MM.1S (cell line): ENCODE measurements around the gene SGSH.

Experiments used
- DNase-seq: peaks from one replicate; pipeline ENCODE4 v3.0.0-alpha.2; 2015
- H2AFZ ChIP-seq: fragments of 300-600 bp; sonication (generic); 2 replicates; pipeline ENCODE4 v1.6.0; 2016; ENCODE audit warnings: antibody characterized with exemption, low read length
- H3F3A ChIP-seq: fragments of 300-600 bp; sonication (generic); 2 replicates; pipeline ENCODE4 v1.6.1; 2016; ENCODE audit warnings: mild to moderate bottlenecking, antibody characterized with exemption, low read length, moderate library complexity, mixed read lengths; ENCODE audit not compliant: insufficient read depth
- H3K27ac ChIP-seq: fragments of 300-600 bp; sonication (generic); 2 replicates; pipeline ENCODE4 v1.5.1; 2016; ENCODE audit warnings: mild to moderate bottlenecking, low read length
- H3K27me3 ChIP-seq: fragments of 300-600 bp; sonication (generic); replicated peaks from 2 replicates; pipeline ENCODE4 v1.6.0; 2016; ENCODE audit warnings: low read length; ENCODE audit not compliant: insufficient read depth
- H3K36me3 ChIP-seq: fragments of 300-600 bp; sonication (generic); replicated peaks from 2 replicates; pipeline ENCODE4 v1.6.1; 2016; ENCODE audit warnings: mild to moderate bottlenecking, low read length, mixed read lengths; ENCODE audit not compliant: insufficient read depth
- H3K4me1 ChIP-seq: fragments of 300-600 bp; sonication (generic); 2 replicates; pipeline ENCODE4 v1.6.1; 2016; ENCODE audit warnings: low read length, mixed read lengths
- H3K4me2 ChIP-seq: fragments of 300-600 bp; sonication (generic); 2 replicates; pipeline ENCODE4 v1.6.0; 2016; ENCODE audit warnings: low read depth, low read length
- H3K4me3 ChIP-seq: fragments of 300-600 bp; sonication (generic); 2 replicates; pipeline ENCODE4 v1.5.1; 2016; ENCODE audit warnings: low read length, mixed read lengths
- H3K79me2 ChIP-seq: fragments of 300-600 bp; sonication (generic); 2 replicates; pipeline ENCODE4 v1.6.1; 2016; ENCODE audit warnings: mixed run types, low read length, mixed read lengths
- H3K9ac ChIP-seq: fragments of 300-600 bp; sonication (generic); 2 replicates; pipeline ENCODE4 v1.6.1; 2016; ENCODE audit warnings: low read length, mixed read lengths
- H3K9me2 ChIP-seq: fragments of 300-600 bp; sonication (generic); replicated peaks from 2 replicates; pipeline ENCODE4 v1.6.1; 2016; ENCODE audit warnings: mild to moderate bottlenecking, low read length, mixed read lengths; ENCODE audit not compliant: insufficient read depth
- H3K9me3 ChIP-seq: fragments of 300-600 bp; sonication (generic); replicated peaks from 2 replicates; pipeline ENCODE4 v1.6.1; 2016; ENCODE audit warnings: mild to moderate bottlenecking, low read length, mixed read lengths; ENCODE audit not compliant: insufficient read depth
- H4K20me1 ChIP-seq: fragments of 300-600 bp; sonication (generic); 2 replicates; pipeline ENCODE4 v1.6.1; 2016; ENCODE audit warnings: mild to moderate bottlenecking, low read length, moderate library complexity, mixed read lengths; ENCODE audit not compliant: insufficient read depth
- EZH2 ChIP-seq: fragments of 300-600 bp; sonication (generic); optimal IDR thresholded peaks from 2 replicates; pipeline ENCODE3; 2017; ENCODE audit warnings: low read depth, mild to moderate bottlenecking, antibody characterized with exemption, low read length, mixed read lengths
- EZH2phosphoT487 ChIP-seq: fragments of 300-600 bp; sonication (generic); IDR thresholded peaks from 2 replicates; pipeline ENCODE4 v1.6.1; 2018; ENCODE audit warnings: antibody characterized with exemption, low read length
- TF ChIP-seq, protein P1 (sequence below): fragments of 300-600 bp; sonication (generic); IDR thresholded peaks from 2 replicates; pipeline ENCODE4 v1.5.1; 2016; ENCODE audit warnings: antibody characterized with exemption, low read length, mixed read lengths

SGSH gene

DNA sequence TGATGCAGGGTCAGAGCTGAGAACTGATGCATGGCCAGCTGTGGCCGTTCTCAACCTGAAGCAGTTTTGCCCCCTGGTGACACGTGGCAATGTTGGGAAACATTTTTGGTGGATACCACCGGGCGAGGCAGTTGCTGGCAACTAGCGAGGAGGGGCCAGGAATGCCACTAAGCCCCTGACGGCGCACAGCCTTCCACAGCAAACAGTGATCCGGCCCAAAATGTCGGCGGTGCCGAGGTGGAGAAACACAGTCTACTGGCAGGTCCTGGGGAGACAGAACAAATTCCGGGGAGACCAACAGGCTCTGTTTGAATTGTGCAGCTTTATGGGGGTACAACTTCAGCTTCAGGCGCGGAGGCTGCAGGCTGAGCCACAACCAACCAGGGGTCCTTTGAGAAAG lies 8.3 kb upstream of the SGSH start:
- no peaks in the 10 kb centered on the region for H3K79me2 ChIP-seq

GRCh38 chr17:80227666-80228065 lies 7.5 kb upstream of the SGSH start:
- no peak overlapping the region for H3K9ac ChIP-seq
- H3K79me2 ChIP-seq = no peaks in the 10 kb centered on the region
- H3K36me3 ChIP-seq = no peaks in the 10 kb centered on the region
- H3K4me2 ChIP-seq = no peak overlapping the region
- H4K20me1 ChIP-seq = no peaks in the 10 kb centered on the region
- H3K9me2 ChIP-seq = no peaks in the 10 kb centered on the region
- DNase-seq = no peak
- H2AFZ ChIP-seq = no peak overlapping the region
- H3K4me3 ChIP-seq = no peak overlapping the region
- no peaks in the 10 kb centered on the region for H3K4me1 ChIP-seq
- no peak overlapping the region for H3K27ac ChIP-seq
- H3F3A ChIP-seq = no peaks in the 10 kb centered on the region
- TF ChIP-seq EZH2phosphoT487 = no peak
- TF ChIP-seq EZH2 = no peak
- TF ChIP-seq, protein P1, sequence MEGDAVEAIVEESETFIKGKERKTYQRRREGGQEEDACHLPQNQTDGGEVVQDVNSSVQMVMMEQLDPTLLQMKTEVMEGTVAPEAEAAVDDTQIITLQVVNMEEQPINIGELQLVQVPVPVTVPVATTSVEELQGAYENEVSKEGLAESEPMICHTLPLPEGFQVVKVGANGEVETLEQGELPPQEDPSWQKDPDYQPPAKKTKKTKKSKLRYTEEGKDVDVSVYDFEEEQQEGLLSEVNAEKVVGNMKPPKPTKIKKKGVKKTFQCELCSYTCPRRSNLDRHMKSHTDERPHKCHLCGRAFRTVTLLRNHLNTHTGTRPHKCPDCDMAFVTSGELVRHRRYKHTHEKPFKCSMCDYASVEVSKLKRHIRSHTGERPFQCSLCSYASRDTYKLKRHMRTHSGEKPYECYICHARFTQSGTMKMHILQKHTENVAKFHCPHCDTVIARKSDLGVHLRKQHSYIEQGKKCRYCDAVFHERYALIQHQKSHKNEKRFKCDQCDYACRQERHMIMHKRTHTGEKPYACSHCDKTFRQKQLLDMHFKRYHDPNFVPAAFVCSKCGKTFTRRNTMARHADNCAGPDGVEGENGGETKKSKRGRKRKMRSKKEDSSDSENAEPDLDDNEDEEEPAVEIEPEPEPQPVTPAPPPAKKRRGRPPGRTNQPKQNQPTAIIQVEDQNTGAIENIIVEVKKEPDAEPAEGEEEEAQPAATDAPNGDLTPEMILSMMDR = no peak
- no peaks in the 10 kb centered on the region for H3K9me3 ChIP-seq
- no peaks in the 10 kb centered on the region for H3K27me3 ChIP-seq

More for the DNA sequence above, 8.3 kb upstream of the SGSH start:
- DNase-seq = no peak
- no peaks in the 10 kb centered on the region for H4K20me1 ChIP-seq
- no peak overlapping the region for H3K4me3 ChIP-seq
- no peaks in the 10 kb centered on the region for H3K27me3 ChIP-seq
- H3K36me3 ChIP-seq = no peaks in the 10 kb centered on the region
- no peak overlapping the region for H3K4me2 ChIP-seq
- no peaks in the 10 kb centered on the region for H3K4me1 ChIP-seq
- TF ChIP-seq, protein P1 = no peak
- no peak for TF ChIP-seq EZH2phosphoT487
- TF ChIP-seq EZH2 = no peak
- no peak overlapping the region for H3K27ac ChIP-seq
- H3K9ac ChIP-seq = no peak overlapping the region
- no peaks in the 10 kb centered on the region for H3K9me3 ChIP-seq
- H2AFZ ChIP-seq = no peak overlapping the region
- H3F3A ChIP-seq = no peaks in the 10 kb centered on the region
- no peaks in the 10 kb centered on the region for H3K9me2 ChIP-seq

DNA sequence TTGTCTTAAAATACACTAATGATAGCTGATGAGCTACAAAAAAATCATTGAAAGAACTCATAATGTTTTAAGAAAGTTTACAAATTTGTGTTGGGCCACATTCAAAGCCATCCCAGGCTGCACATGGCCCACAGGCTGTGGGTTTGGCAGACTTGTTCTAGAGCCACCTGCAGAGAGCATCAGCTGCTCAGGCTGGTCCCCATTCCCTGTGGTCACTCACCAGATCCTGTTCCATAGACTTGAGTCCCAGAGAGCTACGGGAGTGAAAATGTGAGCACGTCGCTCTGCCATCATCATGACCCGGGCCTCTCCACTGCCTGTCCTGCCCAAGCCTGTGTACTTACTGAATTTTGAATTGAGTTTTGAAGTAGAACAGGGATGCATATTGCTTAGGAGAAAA lies 7.0 kb upstream of the SGSH start:
- Histone ChIP-seq H3K79me2 (no peaks in the 10 kb centered on the region), H2AFZ (no peak overlapping the region), H3K27ac (no peak overlapping the region), H3K36me3 (no peaks in the 10 kb centered on the region), H3K4me1 (no peaks in the 10 kb centered on the region), H3F3A (no peaks in the 10 kb centered on the region), H3K9ac (no peak overlapping the region), H3K4me2 (no peak overlapping the region), H3K4me3 (no peak overlapping the region), H4K20me1 (no peaks in the 10 kb centered on the region), H3K9me3 (no peaks in the 10 kb centered on the region), H3K9me2 (no peaks in the 10 kb centered on the region), H3K27me3 (no peaks in the 10 kb centered on the region)
- no peak for DNase-seq
- no peak for TF ChIP-seq EZH2
- TF ChIP-seq, protein P1 = no peak
- no peak for TF ChIP-seq EZH2phosphoT487
